RKO (cell line): ENCODE results near the gene ADARB1.

Experiments
- DNase-seq: peaks from one replicate; pipeline ENCODE4 v3.0.0-alpha.2; 2016; ENCODE audit warnings: low spot score

Gene ADARB1

DNA sequence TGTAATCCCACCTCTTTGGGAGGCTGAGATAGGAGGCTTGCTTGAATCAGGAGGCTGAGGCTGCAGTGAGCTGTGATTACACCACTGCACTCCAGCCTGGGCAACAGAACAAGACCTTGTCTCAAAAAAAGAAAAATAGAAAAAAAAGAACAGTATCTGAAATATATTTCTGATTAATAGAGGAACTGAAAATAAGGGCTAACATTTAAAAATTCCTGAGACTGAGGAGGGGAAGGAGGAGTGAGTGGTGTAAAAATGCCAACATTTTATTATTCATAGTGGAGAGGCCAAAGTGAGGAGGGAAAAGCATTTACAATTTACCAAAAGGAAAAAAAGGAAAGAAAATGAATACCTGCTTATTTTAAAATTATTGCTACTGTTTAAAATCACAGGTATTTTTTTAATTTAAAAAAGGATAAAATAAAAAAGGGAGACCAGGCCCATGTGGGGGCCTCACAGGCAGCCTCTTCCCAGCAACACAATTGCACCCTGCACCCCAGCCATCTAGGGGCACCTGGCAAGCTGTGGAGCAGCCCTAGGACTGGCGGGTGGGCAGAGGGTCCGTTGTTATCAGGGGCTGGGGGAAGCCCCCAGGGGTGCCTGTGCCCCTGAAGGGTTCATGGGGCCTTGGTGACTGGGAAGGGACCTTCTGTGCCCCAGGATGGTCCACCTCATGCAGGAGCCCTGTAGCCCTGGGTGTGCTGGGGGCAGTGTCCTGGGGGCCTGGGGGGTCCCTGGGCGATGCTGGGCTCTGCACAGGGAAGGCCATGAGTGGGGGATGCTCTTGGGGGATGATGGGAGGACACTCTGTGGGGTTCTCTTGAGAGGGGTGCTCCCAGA, 34.8 kb upstream of the ADARB1 start:
- DNase-seq = no peak

DNA sequence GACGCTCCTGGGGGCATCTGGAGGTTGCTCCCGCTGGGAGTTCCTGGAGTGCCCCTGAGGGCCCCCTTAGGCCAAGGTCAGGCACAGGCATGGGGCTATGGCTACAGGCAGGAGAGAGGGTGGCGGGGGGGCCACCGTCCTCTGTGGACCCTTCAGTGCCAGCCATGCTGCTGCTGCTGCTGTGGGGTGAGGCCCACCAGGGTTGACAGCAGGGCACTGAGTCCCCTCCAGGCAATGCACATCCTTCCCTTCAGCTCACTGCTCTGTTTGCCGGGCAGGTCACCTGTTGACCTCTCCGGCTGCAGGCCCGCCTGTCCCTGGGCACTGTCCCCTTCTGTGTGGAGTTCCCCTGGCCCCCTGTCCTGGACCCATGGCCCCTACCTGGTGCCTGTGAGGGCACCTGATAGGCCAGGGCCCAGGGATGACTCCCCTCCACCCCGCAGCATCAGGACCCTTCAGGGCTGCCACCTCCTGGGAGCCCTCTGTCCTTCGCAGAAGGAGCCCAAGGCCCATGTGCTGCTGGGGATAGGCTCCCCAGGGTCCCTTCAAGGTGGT, 34.1 kb upstream of the ADARB1 start:
- DNase-seq = no peak

DNA sequence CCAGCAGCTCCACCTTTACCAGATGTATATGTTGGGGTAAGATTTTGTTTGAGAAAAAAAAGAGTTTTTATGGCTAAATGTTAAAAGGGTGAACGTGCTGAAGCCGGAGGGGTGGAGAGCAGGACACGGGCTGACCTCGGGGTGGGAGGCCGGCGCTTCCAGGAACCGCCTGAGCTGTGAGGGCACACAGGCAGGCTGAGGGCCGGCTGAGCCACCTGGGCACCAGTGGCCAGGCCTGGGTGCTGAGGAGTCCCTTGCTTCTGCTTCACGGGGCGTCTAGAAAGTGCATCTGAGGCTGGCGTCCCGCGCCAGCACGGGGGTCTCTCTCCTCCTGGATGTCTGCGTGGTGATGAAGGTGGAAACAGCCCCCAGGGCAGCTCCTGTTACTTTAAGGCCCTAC, 33.6 kb upstream of the ADARB1 start:
- no peak for DNase-seq

DNA sequence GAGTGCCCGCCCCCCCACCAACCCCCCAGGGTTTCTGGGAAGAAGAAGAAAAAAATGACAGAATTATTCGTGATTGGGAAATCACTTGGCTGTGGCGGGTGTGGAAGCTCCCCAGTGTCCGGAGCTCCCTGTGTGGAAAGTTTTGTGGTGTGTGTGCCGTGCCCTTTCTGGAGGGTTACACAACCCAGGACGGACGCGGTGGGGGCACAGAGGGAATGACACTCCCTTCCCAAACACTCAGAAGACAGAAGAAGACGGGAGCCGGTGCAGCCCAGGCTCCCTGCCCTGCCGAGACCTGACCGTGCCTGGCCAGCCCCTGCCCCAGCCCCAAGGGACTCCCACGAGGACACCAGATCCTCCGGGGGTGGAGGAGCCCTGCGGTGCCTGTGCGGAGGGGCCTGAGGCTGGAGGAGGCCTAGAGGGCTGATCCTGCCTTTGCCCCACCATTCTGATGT, 33.0 kb upstream of the ADARB1 start:
- no peak for DNase-seq

DNA sequence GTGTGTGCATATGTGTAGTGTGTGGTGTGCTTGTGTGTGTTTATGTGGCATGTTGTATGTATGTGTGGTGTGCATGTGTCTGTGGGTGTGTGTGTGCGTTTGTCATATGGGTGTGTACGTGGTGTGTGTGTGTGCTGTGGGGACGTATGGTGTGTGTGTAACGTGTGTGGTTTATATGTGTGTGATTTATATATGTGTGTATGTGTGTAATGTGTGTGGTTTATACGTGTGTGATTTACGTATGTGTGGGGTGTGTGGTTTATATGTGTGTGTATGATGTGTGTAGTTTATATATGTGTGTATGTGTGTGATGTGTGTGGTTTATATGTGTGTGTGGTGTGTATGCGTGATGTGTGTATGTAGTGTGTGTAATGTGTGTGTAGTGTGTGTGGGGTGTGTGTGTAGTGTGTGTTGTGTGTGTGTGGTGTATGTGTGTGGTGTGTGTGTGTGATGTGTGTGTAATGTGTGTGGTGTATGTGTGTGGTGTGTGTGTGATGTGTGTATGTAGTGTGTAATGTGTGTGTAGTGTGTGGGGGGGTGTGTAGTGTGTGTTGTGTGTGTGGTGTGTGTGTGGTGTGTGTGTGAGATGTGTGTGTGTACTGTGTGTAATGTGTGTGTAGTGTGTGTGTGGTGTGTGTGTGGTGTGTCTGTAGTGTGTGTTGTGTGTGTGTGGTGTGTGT, 32.3 kb upstream of the ADARB1 start:
- DNase-seq = no peak

DNA sequence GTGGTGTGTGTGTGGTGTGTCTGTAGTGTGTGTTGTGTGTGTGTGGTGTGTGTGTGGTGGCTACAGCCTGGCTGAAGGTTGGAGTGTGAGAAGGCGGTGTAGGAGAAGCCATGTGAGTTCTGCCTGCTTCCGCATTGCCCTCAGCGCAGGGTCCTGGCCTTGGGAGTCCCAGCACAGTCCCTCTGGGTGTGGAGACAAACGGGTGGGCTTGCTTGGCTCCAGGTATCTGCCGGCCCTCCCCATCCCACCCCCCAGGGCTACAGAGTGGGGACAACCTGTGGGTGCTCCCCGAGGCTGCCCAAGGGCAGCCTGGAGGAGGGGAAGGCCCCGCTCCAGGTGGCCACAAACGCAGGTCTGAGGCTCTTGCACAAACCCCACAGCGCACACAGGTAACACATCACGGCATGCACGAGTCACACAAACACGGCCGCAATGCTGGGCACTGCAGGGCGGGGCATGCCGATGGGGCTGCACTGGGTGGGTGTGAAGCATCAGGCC, 31.7 kb upstream of the ADARB1 start:
- no peak for DNase-seq

DNA sequence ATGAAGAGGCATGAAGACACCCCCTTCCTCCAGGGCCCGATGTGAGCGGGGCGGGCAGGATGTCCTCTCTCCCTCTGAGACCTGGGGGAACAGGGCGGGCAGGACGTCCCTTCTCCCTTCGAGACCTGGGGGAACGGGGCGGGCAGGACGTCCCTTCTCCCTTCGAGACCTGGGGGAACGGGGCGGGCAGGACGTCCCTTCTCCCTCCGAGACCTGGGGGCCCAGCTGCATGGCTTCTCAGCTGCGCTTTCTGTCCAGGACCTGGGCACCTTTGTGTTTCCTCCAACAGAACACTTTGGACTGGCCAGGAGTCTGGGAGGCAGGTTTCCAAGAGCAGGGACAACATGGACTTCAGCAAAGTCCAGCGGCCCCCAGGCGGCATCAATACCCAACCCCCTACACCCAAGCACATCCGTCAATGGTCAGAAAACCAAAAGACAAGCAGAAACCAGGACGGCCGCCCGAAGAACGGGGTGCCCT, 30.8 kb upstream of the ADARB1 start:
- DNase-seq = no peak

DNA sequence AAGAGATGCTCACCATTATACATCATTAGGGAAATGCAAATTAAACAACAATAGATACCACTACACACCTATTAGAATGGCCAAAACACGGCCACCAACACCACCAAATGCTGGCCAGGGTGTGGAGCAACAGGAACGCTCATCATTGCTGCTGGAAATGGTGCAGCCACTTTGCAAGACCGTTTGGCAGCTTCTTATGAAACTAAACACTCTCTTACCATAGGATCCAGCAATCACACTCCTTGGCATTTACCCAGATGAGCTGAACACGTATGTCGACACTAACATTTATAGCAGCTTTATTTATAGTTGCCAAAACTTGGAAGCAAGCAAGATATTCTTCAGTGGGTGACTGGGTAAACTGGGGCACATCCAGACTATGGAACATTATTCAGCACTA, 28.9 kb upstream of the ADARB1 start:
- no peak for DNase-seq

DNA sequence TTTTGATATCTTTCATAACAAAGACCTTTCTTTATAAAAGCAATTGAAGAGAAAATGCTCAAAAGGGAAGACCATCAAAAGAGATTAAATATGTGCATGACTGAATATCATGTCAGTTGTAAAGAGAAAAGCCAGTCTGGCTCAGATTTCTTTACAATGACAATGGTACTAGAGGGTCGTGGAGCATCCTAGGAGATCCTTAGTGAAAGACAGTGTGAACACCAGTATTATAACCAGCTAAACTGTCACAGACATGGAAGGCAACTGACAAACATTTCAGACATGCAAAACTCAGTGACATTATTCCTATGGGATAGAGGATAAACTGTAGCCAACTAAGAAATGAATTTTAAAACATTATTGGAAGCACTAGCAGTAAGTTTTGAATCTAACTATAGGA, 27.1 kb upstream of the ADARB1 start:
- DNase-seq = no peak

DNA sequence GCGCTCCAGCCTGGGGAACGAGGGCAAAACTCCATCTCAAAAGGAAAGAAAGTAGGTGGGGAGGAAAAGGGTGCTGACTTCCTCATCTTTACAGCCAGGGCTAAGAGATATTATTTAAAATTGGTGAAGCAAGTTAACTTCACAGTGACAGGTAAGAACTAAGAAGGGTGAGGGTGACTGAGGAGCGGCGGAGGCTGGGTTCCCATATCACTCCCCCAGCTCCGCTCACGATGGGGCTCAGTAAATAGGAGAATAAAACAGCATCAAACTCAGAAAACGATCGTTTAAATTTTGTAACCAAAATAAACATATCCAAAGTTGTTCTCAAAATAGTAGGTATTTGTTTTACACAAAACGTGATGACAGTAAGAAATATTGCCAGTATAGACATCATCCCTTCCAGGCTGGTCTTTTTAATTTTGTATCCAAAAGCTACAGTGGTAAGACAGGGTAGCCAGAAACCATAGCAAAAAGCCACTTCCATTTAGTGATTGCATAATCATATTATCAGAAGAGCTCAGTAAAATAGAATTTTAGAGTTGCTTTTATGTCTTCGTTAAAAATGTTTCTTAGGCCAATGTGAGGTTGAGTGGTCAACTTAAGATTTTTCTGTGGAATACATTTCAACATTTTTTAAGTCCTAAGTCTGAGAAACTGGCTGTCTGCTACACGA, 26.2 kb upstream of the ADARB1 start:
- no peak for DNase-seq

DNA sequence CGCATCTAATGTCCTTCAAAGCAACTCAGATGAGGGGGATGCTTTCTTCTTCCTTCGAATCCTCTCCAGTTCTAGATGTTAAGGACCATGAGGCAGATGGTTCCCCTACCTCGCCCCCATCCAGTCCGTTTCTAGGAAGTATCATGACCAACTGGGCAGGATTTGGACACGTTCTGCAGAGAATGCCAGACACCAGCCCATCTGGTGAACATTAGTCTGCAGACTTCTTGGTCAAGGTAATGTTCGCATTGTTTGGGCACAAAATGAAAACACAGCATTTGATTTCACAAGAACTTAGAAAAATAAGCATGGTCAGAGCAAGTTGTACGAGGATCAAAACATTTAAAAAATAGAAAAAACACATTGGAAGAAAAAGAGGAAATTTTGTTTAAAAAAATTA, 25.4 kb upstream of the ADARB1 start:
- no peak for DNase-seq

DNA sequence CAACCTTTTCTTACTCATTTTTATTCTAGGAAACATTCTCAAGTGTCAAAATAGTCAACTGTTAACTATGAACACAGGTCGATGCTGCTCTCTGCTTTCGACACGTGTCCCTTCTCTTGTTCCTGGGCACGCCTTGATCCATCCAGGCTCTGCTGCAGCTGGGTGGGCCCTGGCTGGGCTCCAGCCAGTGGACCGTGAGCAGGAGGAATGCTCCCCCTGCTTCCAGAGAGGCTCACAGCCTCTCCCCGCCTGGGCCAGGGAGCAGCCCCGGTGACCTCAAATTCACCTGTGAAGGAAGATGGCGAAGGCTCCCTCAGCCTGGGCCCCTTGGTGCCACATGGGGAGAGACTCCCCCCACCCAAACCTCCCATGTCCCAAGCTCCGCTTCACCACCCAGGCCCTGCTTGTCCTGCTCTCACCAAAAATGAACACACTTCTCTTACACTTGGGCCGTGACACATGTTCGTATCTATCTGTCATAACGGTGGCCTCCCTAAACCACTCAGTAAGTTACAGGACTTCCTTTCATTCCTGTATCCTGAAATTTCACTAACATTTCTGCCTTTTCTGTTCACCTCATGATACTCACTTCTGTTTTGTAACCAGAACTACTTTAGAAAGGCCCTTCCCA, 24.6 kb upstream of the ADARB1 start:
- DNase-seq = no peak

DNA sequence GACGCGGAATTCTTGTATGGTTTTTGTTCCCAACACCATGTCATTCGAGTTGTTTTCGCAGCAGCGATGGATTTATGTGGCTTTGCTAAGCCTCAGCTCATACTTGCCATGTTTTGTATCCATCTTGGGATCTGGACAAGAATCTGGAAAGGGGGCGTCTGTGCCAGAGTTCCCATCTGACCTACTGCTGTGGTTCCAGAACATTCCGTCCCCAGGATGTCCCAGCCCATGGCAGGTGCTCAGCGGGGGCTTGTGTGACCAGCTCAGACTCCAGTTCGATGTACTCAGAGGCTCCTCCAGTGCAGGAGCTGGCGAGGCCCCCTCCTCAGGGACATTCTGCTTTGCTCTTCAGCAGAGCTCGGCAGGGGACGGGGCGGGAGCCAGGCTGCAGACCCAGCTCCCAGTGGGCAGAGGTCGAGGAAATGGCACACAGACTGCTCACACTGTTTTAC, 24.0 kb upstream of the ADARB1 start:
- DNase-seq = no peak

DNA sequence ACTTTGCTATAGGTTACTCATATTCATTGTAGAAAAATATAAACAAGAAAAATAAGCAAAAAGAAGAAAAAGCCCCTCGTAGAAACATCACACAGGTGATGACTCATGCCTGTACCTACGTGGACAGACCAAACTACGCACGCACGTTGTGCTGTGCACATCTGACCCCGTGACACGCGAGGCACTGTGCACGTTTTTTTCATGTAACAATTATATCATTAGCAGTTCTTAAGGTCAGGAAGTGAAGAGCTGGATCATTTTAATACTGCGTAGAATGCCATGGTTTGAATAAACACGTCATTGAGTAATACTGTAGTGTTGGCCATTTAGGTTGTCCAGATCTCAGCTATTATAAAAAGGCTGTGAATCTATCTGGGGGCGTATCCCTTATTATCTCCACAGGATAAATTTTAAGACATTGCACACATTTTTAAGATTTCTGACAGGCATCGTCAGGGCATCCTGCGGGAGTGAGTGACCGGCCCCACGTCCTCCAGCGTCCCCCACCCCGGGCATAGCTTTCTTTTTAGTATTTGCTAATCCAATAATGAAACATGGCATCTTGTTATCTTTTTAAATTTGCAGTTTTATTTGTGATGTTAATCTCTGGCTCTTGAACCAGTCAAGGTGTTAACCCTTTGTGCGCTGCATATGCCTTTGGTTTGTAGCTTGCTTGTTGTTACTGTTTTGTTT, 23.4 kb upstream of the ADARB1 start:
- no peak for DNase-seq

DNA sequence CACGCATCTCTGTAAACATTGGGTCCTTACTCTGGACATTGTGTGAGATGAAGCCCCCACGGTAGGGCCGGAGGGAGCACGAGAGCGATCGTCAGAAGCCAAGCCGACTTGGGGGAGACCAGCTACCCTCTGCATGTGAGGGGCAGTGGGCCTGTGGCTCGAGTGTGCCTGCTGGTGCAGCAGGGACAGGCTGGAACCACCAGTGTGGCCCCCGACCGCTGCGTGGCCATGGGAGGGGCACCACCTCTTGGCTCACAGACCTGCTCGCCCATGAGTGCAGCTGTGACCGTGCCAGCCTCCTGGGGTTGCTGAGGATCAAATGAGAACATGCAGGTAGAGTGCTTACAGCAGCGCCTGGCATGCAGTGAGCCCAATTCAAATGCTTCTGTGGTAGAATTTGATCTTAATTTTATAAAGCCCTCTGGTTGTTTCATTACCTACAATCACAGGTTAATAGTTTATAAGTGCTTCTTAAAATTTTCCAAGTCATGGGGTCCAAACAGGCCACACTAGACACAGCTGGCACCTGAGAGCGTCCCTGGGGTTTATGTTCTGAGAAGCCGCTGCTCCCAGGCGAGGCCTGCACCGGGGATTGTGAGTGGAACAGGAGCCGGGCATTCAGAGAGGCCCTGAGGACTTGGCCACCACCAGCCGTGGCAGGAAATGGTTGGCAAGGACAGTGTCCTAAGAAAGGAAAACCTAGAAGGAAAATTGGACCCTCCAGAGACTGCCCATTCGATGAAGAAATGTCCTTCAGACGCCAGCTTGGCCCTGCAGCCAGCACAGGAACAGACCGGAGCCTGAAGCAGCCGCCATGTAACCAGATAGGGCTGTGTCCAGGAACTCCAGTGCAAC, 22.6 kb upstream of the ADARB1 start:
- no peak for DNase-seq

DNA sequence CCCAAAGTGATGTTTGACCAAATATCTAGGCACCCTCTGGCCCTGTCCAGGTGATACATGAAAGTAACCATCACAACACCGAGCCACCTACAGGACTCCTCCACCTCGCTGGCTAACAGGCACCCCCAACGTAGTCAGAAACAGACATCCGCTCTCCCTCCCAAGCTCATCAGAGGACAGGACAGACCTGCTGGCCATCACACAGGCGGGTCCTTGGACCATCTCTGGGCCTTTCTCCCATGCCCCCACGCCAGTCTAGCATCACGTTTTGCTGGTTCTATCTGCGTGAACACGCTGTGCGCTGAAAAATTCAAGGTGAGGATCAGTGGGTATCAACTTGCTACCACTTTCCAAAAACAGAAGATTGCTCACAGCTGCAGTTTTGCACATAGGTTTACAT, 21.4 kb upstream of the ADARB1 start:
- DNase-seq = no peak

DNA sequence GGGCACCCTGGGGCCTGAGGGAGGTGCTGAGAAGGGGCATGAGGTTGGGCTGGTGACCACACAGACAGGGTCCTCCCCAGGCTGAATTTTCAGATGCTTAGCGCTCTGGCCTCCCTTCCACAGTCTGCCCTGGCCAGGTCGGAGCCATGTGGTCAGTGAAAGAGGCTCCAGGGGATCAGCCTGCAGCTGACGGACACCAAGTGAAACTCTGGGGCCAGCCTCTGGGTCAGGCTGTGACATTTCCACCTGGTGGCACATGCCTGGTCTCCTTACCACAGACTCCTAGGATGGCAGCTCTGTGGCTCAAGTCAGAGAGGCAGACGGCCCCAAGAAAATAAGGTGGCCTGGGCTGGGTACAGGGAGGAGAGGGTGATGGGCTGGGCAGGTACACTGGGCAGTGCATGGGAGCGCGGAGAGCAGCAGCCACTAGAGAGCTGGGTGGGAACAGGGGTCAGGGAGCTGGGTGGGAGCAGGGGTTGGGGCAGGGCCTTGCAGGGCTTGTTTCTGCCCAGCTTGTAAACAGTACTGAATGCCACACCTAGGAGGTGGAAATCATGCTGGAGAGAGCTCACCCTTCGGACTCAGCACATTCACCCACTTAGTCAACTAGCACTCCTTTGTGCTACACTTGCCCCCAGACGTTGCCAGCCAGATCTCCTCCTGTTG, 20.7 kb upstream of the ADARB1 start:
- no peak for DNase-seq

DNA sequence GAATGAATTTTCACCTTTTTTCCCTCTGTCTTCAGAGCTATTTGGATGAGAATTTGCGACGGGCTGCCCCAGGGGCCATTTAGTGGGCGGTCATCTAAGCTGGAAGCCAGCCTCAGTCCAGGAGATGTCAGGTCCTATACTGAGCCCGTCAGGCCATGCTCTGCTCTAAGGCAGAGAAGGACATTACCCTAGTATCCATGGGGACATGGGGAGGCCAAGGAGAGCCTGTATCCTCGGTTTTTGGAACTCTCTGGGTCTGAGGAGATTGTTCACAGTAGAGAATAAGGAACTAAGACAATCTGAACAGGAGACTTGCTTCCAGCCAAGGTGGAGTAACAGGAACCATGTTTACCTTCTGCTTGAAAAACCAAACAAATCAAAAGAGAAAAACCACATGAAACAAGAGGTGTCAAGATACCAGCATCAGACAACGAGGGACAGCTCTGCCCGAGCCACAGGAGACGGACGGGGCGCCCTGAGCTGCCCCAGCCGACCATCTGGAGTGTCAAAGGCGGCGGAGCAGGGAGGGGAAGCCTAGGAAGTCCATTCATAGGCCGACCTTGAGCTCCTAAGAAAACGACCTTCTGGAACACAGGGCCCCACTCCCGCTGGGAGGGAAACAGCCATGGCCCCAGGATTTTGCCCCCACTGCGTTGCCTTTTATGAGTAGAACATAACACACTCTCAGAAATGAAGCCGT, 20.0 kb upstream of the ADARB1 start:
- no peak for DNase-seq
